HepG2 (cell line): ENCODE measurements around the gene LIPE. TPM values are rescaled to one million over a fixed set of nuclear protein-coding genes. Genes with fewer than 3 reads are reported as not detected.

Experiments used
- ATAC-seq: fragments of 200-7000 bp; cut with Tn5 transposase; 3 replicates; pipeline ENCODE4 v1.9.1; 2020; ENCODE audit warnings: mild to moderate bottlenecking, moderate library complexity
- BruUV-seq: library from RNA; stranded (reverse); fragments of 400-500 nt; replicated peaks from 2 replicates; lab custom pipeline; 2021; lab: Mats Ljungman, UMichigan
- CTCF ChIA-PET: fragments of 300-600 bp; formaldehyde crosslinking; extraction: SDS; loops from one replicate; lab custom pipeline; 2021; ENCODE audit warnings: low total read pairs, inconsistent platforms, low intra/inter-chr PET ratio; lab: Yijun Ruan, JAX
- POLR2A ChIA-PET: fragments of 350-600 bp; sonication (Branson Sonifier 250); formaldehyde crosslinking; loops from one replicate; lab custom pipeline; 2020; ENCODE audit warnings: antibody characterized with exemption, inconsistent platforms; lab: Yijun Ruan, JAX
- DNase-seq: peaks from one replicate; pipeline ENCODE4 v3.0.0-alpha.2; 2015; ENCODE audit warnings: low spot score
- FAIRE-seq: peaks from 3 replicates; lab custom pipeline; 2011; peaks lifted over from hg19 to GRCh38; lab: Jason Lieb, UNC
- H2AFZ ChIP-seq: one replicate; pipeline ENCODE4 v1.6.1; 2011; ENCODE audit warnings: low read length, inconsistent platforms
- H3K27ac ChIP-seq: fragments of 300-600 bp; 3 replicates; pipeline ENCODE4 v1.8.0; 2011; ENCODE audit warnings: mixed run types, mild to moderate bottlenecking, mixed read lengths, low read length, inconsistent platforms; ENCODE audit not compliant: insufficient read depth; ENCODE audit errors: extremely low read length
- H3K27me3 ChIP-seq, 2 experiments: fragments of 200-600 bp in 1 of 2; 2 replicates in 1 of 2; 3 replicates in 1 of 2; pipeline versions ENCODE4 v1.6.0 to v1.8.0; 2011; ENCODE audit warnings: low read length in 2 of 2, mild to moderate bottlenecking in 2 of 2, moderate library complexity in 2 of 2, inconsistent platforms in 1 of 2; ENCODE audit not compliant: insufficient read depth in 2 of 2, control insufficient read depth in 1 of 2
- H3K36me3 ChIP-seq, 2 experiments: fragments of 200-600 bp in 1 of 2; replicated peaks in 1 of 2; 2 replicates in 1 of 2; 3 replicates in 1 of 2; pipeline versions ENCODE4 v1.5.1 to v1.8.0; 2011; ENCODE audit warnings: low read length in 2 of 2, inconsistent platforms in 1 of 2; ENCODE audit not compliant: insufficient read depth in 2 of 2, control insufficient read depth in 1 of 2
- H3K4me1 ChIP-seq: 2 replicates; pipeline ENCODE4 v1.5.1; 2012; ENCODE audit warnings: low read length, inconsistent platforms; ENCODE audit not compliant: insufficient read depth
- H3K4me2 ChIP-seq: 2 replicates; pipeline ENCODE4 v1.6.0; 2011; ENCODE audit warnings: low read depth, low read length, inconsistent platforms
- H3K4me3 ChIP-seq, 3 experiments: fragments of 200-600 bp in 1 of 3; sonication (generic), shearing (Covaris generic) in 1 of 3; replicated peaks in 1 of 3; 2 replicates each; pipeline ENCODE4 v1.5.1; 2011 to 2016; ENCODE audit warnings: low read length in 3 of 3, inconsistent platforms in 2 of 3, low read depth in 2 of 3, mild to moderate bottlenecking in 2 of 3, control low read depth in 1 of 3, mixed read lengths in 1 of 3; ENCODE audit not compliant: insufficient read depth in 1 of 3
- H3K79me2 ChIP-seq: one replicate; pipeline ENCODE4 v1.6.1; 2011; ENCODE audit warnings: low read length, inconsistent platforms; ENCODE audit not compliant: insufficient read depth
- H3K9ac ChIP-seq: 2 replicates; pipeline ENCODE4 v1.6.0; 2011; ENCODE audit warnings: mild to moderate bottlenecking, low read depth, low read length, inconsistent platforms; ENCODE audit not compliant: insufficient read depth
- H3K9me3 ChIP-seq: 2 replicates; pipeline ENCODE4 v1.5.1; 2012; ENCODE audit warnings: mild to moderate bottlenecking, low read length
- H4K20me1 ChIP-seq: 2 replicates; pipeline ENCODE4 v1.6.0; 2011; ENCODE audit warnings: inconsistent platforms, mild to moderate bottlenecking, low read length, moderate library complexity; ENCODE audit not compliant: insufficient read depth
- BRF2 ChIP-seq: sonication (generic); formaldehyde crosslinking; IDR thresholded peaks from 2 replicates; pipeline ENCODE4 v1.8.1; 2022; ENCODE audit warnings: mild to moderate bottlenecking, missing genetic modification reagents
- GLMP ChIP-seq: sonication (generic); formaldehyde crosslinking; IDR thresholded peaks from 2 replicates; pipeline ENCODE4 v1.9.0; 2021; ENCODE audit warnings: missing genetic modification reagents, mild to moderate bottlenecking, borderline replicate concordance
- MLXIP ChIP-seq: sonication (generic); formaldehyde crosslinking; IDR thresholded peaks from 2 replicates; pipeline ENCODE4 v1.9.0; 2021; ENCODE audit warnings: missing genetic modification reagents, borderline replicate concordance
- PPARG ChIP-seq: conservative IDR thresholded peaks from 2 replicates; pipeline ENCODE4 v1.6.1; 2016; ENCODE audit warnings: missing biosample characterization, missing genetic modification reagents
- RORA ChIP-seq: sonication (generic); formaldehyde crosslinking; IDR thresholded peaks from 2 replicates; pipeline ENCODE4 v1.5.0; 2020; ENCODE audit warnings: mild to moderate bottlenecking, missing genetic modification reagents, moderate library complexity
- ZNF142 ChIP-seq: sonication (generic); formaldehyde crosslinking; IDR thresholded peaks from 2 replicates; pipeline ENCODE4 v1.4.0; 2020; ENCODE audit warnings: missing genetic modification reagents
- ZNF563 ChIP-seq: sonication (generic); formaldehyde crosslinking; IDR thresholded peaks from 2 replicates; pipeline ENCODE4 v1.8.0; 2022; ENCODE audit warnings: mild to moderate bottlenecking, moderate library complexity, missing genetic modification reagents
- ZNF75D ChIP-seq: sonication (generic); formaldehyde crosslinking; IDR thresholded peaks from 2 replicates; pipeline ENCODE4 v1.8.1; 2023; ENCODE audit warnings: missing genetic modification reagents, mild to moderate bottlenecking, borderline replicate concordance
- WGBS: methylation state at CpG from one replicate; pipeline ENCODE4 v1.1.6; 2017; ENCODE audit warnings: low lambda C conversion rate; 5-methylcytosine and 5-hydroxymethylcytosine counted together
- in situ Hi-C: cut with HindIII; loops from 2 replicates; pipeline ENCODE4 v1.10.0; 2017; ENCODE audit warnings: low pct_unique_long_range_greater_than_20kb; ENCODE audit not compliant: extremely low pct_ligation_motif_present
- intact Hi-C: fragments of 100-400 bp; cut with micrococcal nuclease; formaldehyde crosslinking; loops from one replicate; pipeline ENCODE4 v1.10.0; 2022; ENCODE audit not compliant: unreplicated experiment
- polyA plus RNA-seq, 8 experiments: library from polyadenylated mRNA; depleted of rRNA in 3 of 8; stranded (reverse) in 7 of 8; unstranded in 1 of 8; fragments of >200 nt; fragmentation: Illumina TruSeq in 4 of 8; extraction: Trizol in 4 of 8; gene quantifications; 2 replicates each; pipeline versions ENCODE4 v1.2.1 to v1.2.3, GENCODE V29; 2011 to 2016; ENCODE audit warnings: low read depth in 4 of 8, missing spikeins in 1 of 8, mixed read lengths in 1 of 8; ENCODE audit not compliant: insufficient read depth in 1 of 8
- total RNA-seq, 5 experiments: library from RNA; depleted of rRNA; stranded (reverse); fragments of >200 nt; fragmentation: Illumina TruSeq; extraction: Trizol; gene quantifications; 2 replicates each; pipeline ENCODE4 v1.2.3, GENCODE V29; 2016; ENCODE audit warnings: low read depth in 1 of 5

Gene LIPE
- total and polyA plus RNA-seq, 2 of the 13 experiments (the other 11 are each of a cell fraction or from before 2014, with no cell fraction given) = not detected

- no peak for TF ChIP-seq BRF2 (CRISPR knock-in tag)
These were observed at the start of gene LIPE (continued) for GRCh38 chr19:42427313-42427712.

- TF ChIP-seq ZNF142 (CRISPR knock-in tag) (no peak), GLMP (CRISPR knock-in tag) (no peak), MLXIP (CRISPR knock-in tag) (no peak), PPARG (no peak), ZNF563 (CRISPR knock-in tag) (no peak), RORA (CRISPR knock-in tag) (no peak), ZNF75D (no peak)
- intact Hi-C loops (no loop called here), in situ Hi-C loops (no loop called here)
- ATAC-seq (no peak), DNase-seq (no peak), FAIRE-seq (no peak)
- Histone ChIP-seq H3K9me3 (no peaks in the 10 kb centered on the region), H3K4me2 (no peak overlapping the region), H2AFZ (no peak overlapping the region), H3K27me3 (no peaks in the 10 kb centered on the region), H3K79me2 (no peaks in the 10 kb centered on the region), H3K27ac (no peak overlapping the region), H3K4me3 (no peak overlapping the region), H4K20me1 (no peaks in the 10 kb centered on the region), H3K4me1 (peaks cover 51% of the 10 kb centered on the region), H3K36me3 (no peaks in the 10 kb centered on the region), H3K9ac (no peak overlapping the region)
- WGBS = 96% methylated on average over 4 of the region's 4 CpGs
- BruUV-seq = no TSS peak
- ChIA-PET CTCF (no interaction called here), POLR2A (interaction anchor here (1.5 kb wide), 1 partner anchor 23 kb away, joined by 7 read pairs; no protein-coding TSS in a partner anchor)
These were observed 48.2 kb upstream of the LIPE start for GRCh38 chr19:42475366-42475765.
